HL-60/S4 treated with retinoic acid at 250 ng/mL for 4 days and 3 days (cell line): Measurements from ENCODE around the gene MAST3.
"Not testable (repeated sequence)": the region's sequence is repeated elsewhere in the genome, so short reads cannot be mapped to it uniquely, and the experiment has no call there.

Experiments used
- in situ Hi-C: fragments of 300-500 bp; cut with MboI; formaldehyde crosslinking; loops from 2 replicates; pipeline ENCODE4 v1.7.0; 2022; ENCODE audit warnings: low sequenced_read_pairs

MAST3 gene

GRCh38 chr19:18085702-18086457 is 11.7 kb upstream of the MAST3 start:
- in situ Hi-C loops: no loop called here

GRCh38 chr19:18086590-18087138 is 10.9 kb upstream of the MAST3 start, which contains the start of gene IL12RB1:
IL12RB1 (minus strand) TSS chr19:18086934; CDS start chr19:18086823, 111 bp downstream.
- in situ Hi-C loops: no loop called here

GRCh38 chr19:18089096-18089541 is 8.5 kb upstream of the MAST3 start:
- in situ Hi-C loops: not testable (repeated sequence)

GRCh38 chr19:18089726-18090125 is 7.9 kb upstream of the MAST3 start:
- in situ Hi-C loops: no loop called here

GRCh38 chr19:18090545-18091216 is 6.9 kb upstream of the MAST3 start:
- in situ Hi-C loops: no loop called here

- in situ Hi-C loops: no loop called here
These were observed 6.4 kb upstream of the MAST3 start for GRCh38 chr19:18091217-18091608.

- in situ Hi-C loops: no loop called here
These were observed 4.0 kb upstream of the MAST3 start for GRCh38 chr19:18093439-18094161.

- in situ Hi-C loops: no loop called here
These were observed 1.3 kb upstream of the MAST3 start for GRCh38 chr19:18096258-18096657.

- in situ Hi-C loops: no loop called here
These were observed 664 bp downstream of the MAST3 start for GRCh38 chr19:18097993-18098890.

GRCh38 chr19:18098891-18099622 is 1.5 kb downstream of the MAST3 start:
- in situ Hi-C loops: no loop called here

- in situ Hi-C loops: no loop called here
These were observed 2.0 kb downstream of the MAST3 start for GRCh38 chr19:18099623-18099995.

- in situ Hi-C loops: no loop called here
These were observed 3.1 kb downstream of the MAST3 start for GRCh38 chr19:18100710-18101109.

- in situ Hi-C loops: no loop called here
These were observed 3.7 kb downstream of the MAST3 start for GRCh38 chr19:18101268-18101667.

- in situ Hi-C loops: no loop called here
These were observed 5.5 kb downstream of the MAST3 start for GRCh38 chr19:18102916-18103542.

- in situ Hi-C loops: no loop called here
These were observed 7.2 kb downstream of the MAST3 start for GRCh38 chr19:18104793-18105131.

- in situ Hi-C loops: not testable (repeated sequence)
These were observed 7.7 kb downstream of the MAST3 start for GRCh38 chr19:18105259-18105658.

- in situ Hi-C loops: no loop called here
These were observed 9.7 kb downstream of the MAST3 start for GRCh38 chr19:18107235-18107634.

GRCh38 chr19:18108897-18109296 is 11.3 kb downstream of the MAST3 start:
- in situ Hi-C loops: no loop called here

- in situ Hi-C loops: no loop called here
These were observed 11.8 kb downstream of the MAST3 start for GRCh38 chr19:18109341-18109732.
